Astrocyte (in vitro differentiated cells and primary cell): ENCODE results near the gene SDK1.

Experiments
- EZH2 ChIP-seq: IDR thresholded peaks from 2 replicates; pipeline ENCODE4 v1.6.1; 2012; ENCODE audit warnings: mild to moderate bottlenecking, low read length, inconsistent platforms; ENCODE audit not compliant: insufficient read depth
- TF ChIP-seq, protein P1 (sequence below): IDR thresholded peaks from 2 replicates; pipeline ENCODE4 v1.5.1; 2011; ENCODE audit warnings: low read depth, mild to moderate bottlenecking, inconsistent platforms, low read length, moderate library complexity; ENCODE audit not compliant: insufficient read depth

DNA sequence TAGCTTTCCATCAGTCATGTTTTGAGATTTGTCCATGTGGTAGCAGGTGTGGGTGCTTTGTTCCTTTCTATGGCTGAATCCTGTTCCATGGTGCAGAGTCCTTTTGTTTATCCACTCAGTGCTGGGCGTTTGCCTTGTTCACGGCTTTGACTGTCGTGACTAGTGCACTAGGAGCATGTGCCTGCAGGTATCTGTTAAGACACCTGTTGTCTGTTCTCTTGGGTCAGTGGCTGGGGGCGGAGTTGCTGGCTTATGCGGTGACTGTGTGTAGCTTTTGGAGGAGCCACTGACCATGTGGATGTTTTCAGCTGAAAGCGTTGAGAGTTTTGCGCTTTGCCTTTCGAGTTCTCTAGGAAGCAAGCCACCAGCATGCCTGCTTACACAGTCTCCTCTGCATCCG, 807.9 kb downstream of the SDK1 start:
- TF ChIP-seq, protein P1, sequence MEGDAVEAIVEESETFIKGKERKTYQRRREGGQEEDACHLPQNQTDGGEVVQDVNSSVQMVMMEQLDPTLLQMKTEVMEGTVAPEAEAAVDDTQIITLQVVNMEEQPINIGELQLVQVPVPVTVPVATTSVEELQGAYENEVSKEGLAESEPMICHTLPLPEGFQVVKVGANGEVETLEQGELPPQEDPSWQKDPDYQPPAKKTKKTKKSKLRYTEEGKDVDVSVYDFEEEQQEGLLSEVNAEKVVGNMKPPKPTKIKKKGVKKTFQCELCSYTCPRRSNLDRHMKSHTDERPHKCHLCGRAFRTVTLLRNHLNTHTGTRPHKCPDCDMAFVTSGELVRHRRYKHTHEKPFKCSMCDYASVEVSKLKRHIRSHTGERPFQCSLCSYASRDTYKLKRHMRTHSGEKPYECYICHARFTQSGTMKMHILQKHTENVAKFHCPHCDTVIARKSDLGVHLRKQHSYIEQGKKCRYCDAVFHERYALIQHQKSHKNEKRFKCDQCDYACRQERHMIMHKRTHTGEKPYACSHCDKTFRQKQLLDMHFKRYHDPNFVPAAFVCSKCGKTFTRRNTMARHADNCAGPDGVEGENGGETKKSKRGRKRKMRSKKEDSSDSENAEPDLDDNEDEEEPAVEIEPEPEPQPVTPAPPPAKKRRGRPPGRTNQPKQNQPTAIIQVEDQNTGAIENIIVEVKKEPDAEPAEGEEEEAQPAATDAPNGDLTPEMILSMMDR: no peak
- no peak for TF ChIP-seq EZH2
